ENCODE measurements around the gene OR11H7. TPM values are rescaled to one million over a fixed set of nuclear protein-coding genes. Genes with fewer than 3 reads are reported as not detected.

Gene OR11H7
- not detected for total RNA-seq

DNA sequence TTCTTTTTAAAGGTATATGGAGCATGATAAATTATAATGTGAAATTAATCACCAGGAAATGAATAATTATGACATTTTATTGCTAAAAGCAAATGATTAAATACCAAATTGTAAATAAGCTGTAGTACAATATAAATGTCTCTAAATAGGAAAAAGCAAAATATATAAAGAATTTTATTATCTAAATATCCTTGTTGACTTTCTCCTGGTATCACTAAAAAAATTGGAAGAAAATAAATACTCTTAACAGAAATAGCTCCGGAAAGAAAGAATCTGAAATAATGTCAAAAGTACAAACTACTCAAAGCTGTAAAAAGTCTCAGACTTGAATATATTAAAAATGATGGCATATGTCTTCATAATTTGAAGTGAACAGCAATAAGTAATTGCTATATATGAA lies at the start of gene OR11H7:
OR11H7 (plus strand) TSS at position 301 of the 400 bp plus-strand sequence.
- no peak within 1 kb of the TSS for H3K4me3 ChIP-seq (ENCODE audit: low read depth, poor library complexity, severe bottlenecking)
- no peak for TF ChIP-seq POLR2A (IDR thresholded peaks at IDR 0.05)
- TF ChIP-seq, protein P1, sequence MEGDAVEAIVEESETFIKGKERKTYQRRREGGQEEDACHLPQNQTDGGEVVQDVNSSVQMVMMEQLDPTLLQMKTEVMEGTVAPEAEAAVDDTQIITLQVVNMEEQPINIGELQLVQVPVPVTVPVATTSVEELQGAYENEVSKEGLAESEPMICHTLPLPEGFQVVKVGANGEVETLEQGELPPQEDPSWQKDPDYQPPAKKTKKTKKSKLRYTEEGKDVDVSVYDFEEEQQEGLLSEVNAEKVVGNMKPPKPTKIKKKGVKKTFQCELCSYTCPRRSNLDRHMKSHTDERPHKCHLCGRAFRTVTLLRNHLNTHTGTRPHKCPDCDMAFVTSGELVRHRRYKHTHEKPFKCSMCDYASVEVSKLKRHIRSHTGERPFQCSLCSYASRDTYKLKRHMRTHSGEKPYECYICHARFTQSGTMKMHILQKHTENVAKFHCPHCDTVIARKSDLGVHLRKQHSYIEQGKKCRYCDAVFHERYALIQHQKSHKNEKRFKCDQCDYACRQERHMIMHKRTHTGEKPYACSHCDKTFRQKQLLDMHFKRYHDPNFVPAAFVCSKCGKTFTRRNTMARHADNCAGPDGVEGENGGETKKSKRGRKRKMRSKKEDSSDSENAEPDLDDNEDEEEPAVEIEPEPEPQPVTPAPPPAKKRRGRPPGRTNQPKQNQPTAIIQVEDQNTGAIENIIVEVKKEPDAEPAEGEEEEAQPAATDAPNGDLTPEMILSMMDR (IDR thresholded peaks at IDR 0.05): no peak
- intact Hi-C loops (cut with DNase I; ENCODE audit: low total_unique reads): no loop called here
- 63 to 76% methylated on average over 1 of the region's 1 CpG for WGBS, 2 donors
- no peak for DNase-seq (ENCODE audit: low spot score in 2 of 2)

DNA sequence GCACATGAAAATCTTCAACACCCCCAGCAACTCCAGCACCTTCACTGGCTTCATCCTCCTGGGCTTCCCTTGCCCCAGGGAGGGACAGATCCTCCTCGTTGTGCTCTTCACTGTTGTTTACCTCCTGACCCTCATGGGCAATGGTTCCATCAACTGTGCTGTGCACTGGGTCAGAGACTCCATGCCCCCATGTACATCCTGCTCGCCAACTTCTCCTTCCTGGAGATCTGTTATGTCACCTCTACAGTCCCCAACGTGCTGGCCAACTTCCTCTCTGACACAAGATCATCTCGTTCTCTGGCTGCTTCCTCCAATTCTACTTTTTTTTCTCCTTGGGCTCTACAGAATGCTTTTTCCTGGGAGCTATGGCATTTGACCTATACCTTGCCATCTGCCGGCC lies 49.6 kb upstream of the OR11H7 start:
- peak in 1 of 2 donors; percentile 19 for DNase-seq (ENCODE audit: low spot score in 2 of 2)
- WGBS, 2 donors: 59 to 60% methylated on average over 5 of the region's 5 CpGs
- no peak for TF ChIP-seq POLR2A (IDR thresholded peaks at IDR 0.05)
- TF ChIP-seq, protein P1 (IDR thresholded peaks at IDR 0.05): no peak
- intact Hi-C loops (cut with DNase I; ENCODE audit: low total_unique reads): no loop called here
- H3K4me3 ChIP-seq (ENCODE audit: low read depth, poor library complexity, severe bottlenecking): no peak overlapping the region

DNA sequence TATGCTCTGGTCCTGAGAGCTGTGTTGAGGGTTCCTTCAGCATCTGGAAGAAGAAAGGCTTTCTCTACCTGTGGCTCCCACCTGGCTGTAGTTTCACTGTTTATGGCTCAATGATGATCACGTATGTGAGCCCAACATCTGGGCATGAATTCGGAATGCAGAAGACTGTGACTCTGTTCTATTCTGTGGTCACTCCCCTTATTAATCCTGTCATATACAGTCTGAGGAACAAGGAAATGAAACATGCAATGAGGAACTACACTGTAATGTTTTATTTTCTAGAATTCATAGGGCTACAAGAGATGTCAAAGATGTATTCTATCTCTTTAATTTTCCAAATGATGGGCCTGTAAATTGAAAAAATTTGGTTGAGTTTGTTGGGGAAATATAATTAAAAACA lies 48.9 kb upstream of the OR11H7 start:
- WGBS, 2 donors: 62 to 73% methylated on average over 2 of the region's 2 CpGs
- H3K4me3 ChIP-seq (ENCODE audit: low read depth, poor library complexity, severe bottlenecking): no peak overlapping the region
- no peak for DNase-seq (ENCODE audit: low spot score in 2 of 2)
- intact Hi-C loops (cut with DNase I; ENCODE audit: low total_unique reads): no loop called here
- TF ChIP-seq POLR2A (IDR thresholded peaks at IDR 0.05): no peak
- TF ChIP-seq, protein P1 (IDR thresholded peaks at IDR 0.05): no peak

DNA sequence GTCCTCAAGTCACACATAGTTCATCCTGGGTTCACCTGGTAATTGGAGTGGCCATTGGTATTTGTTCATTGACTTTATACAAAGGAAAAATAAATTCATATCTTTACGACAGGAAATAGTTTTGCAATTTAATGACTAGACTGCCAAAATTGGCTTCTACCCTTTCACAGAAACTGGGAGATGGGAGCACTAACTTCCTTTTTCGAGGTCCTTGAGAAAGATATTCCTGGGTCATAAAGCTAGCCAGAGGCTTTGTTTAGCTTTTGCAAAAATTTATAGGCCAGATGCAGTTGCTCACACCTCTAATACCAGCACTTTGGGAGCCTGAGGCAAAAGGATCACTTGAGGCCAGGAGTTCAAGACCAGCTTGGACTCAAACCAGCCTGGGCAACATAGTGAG lies 48.3 kb upstream of the OR11H7 start:
- 49 to 59% methylated on average over 2 of the region's 2 CpGs for WGBS, 2 donors
- TF ChIP-seq, protein P1 (IDR thresholded peaks at IDR 0.05): no peak
- no peak for TF ChIP-seq POLR2A (IDR thresholded peaks at IDR 0.05)
- intact Hi-C loops (cut with DNase I; ENCODE audit: low total_unique reads): no loop called here
- no peak for DNase-seq (ENCODE audit: low spot score in 2 of 2)
- no peak overlapping the region for H3K4me3 ChIP-seq (ENCODE audit: low read depth, poor library complexity, severe bottlenecking)

DNA sequence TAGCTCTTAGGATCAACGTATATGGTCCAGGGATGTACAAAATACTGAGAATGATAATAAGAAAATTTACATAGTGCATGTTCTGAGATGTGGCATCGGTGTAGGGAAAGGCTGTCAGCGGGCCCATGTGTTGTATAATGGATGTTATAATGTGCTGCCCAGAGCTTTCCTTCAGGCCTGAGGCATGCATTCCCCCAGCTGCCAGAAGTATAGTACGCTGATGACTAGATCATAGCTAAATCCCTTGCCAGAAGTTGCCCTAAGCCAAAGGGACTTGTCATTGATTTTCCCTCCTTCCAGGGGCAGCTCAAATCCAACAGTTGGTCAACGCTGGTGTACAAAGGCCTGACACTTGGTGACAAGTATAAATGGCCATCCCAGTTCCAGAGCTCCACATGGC lies 44.6 kb upstream of the OR11H7 start:
- 52 to 60% methylated on average over 5 of the region's 5 CpGs for WGBS, 2 donors
- DNase-seq (ENCODE audit: low spot score in 2 of 2): no peak
- intact Hi-C loops (cut with DNase I; ENCODE audit: low total_unique reads): no loop called here
- TF ChIP-seq, protein P1 (IDR thresholded peaks at IDR 0.05): no peak
- no peak overlapping the region for H3K4me3 ChIP-seq (ENCODE audit: low read depth, poor library complexity, severe bottlenecking)

DNA sequence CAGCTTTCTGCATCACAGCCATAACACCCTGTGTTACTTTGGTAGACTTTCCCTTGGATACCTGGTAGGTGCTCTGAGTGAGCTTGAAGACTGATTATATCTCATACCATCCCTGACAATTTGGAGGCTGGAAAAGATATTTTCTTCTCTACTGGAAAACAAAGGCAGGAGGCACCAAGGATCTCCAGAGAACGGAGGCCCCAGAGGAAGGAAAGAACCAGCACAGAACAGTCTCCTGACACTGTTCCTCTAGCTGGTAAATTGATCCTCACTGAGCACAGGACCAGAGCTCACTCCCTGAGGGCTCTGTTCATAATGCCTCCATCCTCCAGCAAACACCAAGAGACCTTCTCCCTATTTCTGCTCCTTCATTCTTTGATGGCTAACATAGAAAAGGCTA lies 38.2 kb upstream of the OR11H7 start, which contains the start of gene OR11G2:
OR11G2 (plus strand) TSS at position 301 of the 400 bp plus-strand sequence. CDS start 6,542 bp downstream, outside the sequence.
- 48 to 65% methylated on average over 1 of the region's 1 CpG for WGBS, 2 donors
- DNase-seq (ENCODE audit: low spot score in 2 of 2): no peak
- no peak within 1 kb of the TSS for H3K4me3 ChIP-seq (ENCODE audit: low read depth, poor library complexity, severe bottlenecking)
- TF ChIP-seq, protein P1 (IDR thresholded peaks at IDR 0.05): no peak
- no peak for TF ChIP-seq POLR2A (IDR thresholded peaks at IDR 0.05)
- intact Hi-C loops (cut with DNase I; ENCODE audit: low total_unique reads): no loop called here
